GM10266 (cell line): Measurements from ENCODE around the gene BAIAP2L1.

Experiments
- DNase-seq: peaks from one replicate; pipeline ENCODE4 v3.0.0; 2012; ENCODE audit errors: extremely low spot score
- TF ChIP-seq, protein P1 (sequence below): IDR thresholded peaks from 2 replicates; pipeline ENCODE4 v1.5.1; 2012; ENCODE audit warnings: mild to moderate bottlenecking, low read depth; ENCODE audit not compliant: control insufficient read depth, insufficient read depth; ENCODE audit errors: missing control alignments

BAIAP2L1 gene

GRCh38 chr7:98354052-98354451 is 46.8 kb downstream of the BAIAP2L1 start:
- TF ChIP-seq, protein P1, sequence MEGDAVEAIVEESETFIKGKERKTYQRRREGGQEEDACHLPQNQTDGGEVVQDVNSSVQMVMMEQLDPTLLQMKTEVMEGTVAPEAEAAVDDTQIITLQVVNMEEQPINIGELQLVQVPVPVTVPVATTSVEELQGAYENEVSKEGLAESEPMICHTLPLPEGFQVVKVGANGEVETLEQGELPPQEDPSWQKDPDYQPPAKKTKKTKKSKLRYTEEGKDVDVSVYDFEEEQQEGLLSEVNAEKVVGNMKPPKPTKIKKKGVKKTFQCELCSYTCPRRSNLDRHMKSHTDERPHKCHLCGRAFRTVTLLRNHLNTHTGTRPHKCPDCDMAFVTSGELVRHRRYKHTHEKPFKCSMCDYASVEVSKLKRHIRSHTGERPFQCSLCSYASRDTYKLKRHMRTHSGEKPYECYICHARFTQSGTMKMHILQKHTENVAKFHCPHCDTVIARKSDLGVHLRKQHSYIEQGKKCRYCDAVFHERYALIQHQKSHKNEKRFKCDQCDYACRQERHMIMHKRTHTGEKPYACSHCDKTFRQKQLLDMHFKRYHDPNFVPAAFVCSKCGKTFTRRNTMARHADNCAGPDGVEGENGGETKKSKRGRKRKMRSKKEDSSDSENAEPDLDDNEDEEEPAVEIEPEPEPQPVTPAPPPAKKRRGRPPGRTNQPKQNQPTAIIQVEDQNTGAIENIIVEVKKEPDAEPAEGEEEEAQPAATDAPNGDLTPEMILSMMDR, result no peak
- no peak for DNase-seq

- no peak for DNase-seq
- TF ChIP-seq, protein P1, result no peak
Observed at GRCh38 chr7:98352621-98353020, 48.3 kb downstream of the BAIAP2L1 start.

GRCh38 chr7:98351136-98351535 is 49.8 kb downstream of the BAIAP2L1 start:
- TF ChIP-seq, protein P1, result no peak
- DNase-seq, result no peak

GRCh38 chr7:98348726-98349474 is 52.0 kb downstream of the BAIAP2L1 start:
- TF ChIP-seq, protein P1, result no peak
- no peak for DNase-seq

DNA sequence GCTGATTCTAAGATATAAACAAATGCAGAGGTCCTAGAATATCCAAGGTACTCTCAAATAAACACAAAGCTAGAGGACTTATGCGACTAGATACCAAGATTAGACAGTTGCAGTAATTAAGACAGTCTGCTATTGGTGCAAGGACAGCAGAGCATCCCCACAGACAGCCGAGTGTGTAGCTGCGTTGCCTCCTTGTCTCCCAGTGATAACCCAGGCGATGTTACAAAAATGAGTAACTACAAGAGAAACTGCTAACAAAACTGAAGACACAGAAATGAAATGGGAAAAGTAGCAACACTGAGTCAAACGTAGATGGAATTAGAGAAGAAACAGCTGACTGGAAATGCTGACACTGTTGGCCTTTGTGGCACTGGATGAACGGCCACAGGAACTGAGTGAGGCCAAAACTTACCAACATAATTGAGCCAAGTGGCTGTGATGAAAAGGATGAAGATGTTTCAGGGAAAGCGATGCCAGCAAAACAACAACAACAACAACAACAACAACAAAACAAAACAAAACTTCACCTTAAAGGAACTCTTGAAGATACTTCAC is 54.3 kb downstream of the BAIAP2L1 start:
- no peak for DNase-seq

DNA sequence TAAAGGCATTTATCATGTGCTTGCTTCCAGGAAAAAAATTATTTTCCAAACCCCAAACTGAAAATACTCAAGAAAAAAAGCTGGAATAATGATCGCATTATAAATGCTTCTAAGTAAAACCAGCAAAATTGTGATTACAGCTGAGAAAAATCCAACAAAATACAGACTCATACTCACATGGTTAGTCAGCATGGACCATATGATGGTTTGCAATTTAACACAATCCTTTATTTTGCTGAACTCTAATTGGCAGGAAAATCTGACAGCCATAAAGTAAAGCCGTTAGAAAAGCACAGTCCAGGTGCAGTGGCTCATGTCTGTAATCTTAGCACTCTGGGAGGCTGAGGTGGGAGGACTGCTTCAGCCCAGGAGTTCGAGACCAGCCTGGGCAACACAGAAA is 59.8 kb downstream of the BAIAP2L1 start:
- TF ChIP-seq, protein P1, result no peak
- no peak for DNase-seq

More for the DNA sequence above, 54.3 kb downstream of the BAIAP2L1 start:
- TF ChIP-seq, protein P1, result no peak

DNA sequence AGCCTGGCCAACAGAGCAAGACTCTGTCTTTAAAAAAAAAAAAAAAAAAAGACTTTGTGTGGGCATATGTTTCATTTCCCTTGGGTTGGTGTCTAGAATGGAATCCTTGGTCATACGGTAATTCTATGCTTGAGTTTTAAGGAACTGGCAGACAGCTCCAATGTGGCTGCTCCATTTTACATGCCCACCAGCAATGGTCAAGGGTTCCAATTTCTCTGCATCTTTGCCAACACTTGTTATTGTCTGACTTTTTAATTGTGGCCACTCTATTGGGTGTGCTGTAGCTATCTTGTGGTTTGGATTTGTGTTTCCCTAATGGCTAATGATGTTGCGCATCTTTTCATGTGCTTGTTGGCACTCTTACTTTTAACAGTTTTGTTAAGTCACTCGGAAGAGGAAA is 61.8 kb downstream of the BAIAP2L1 start:
- TF ChIP-seq, protein P1, result no peak
- DNase-seq, result no peak
